Omental fat pad (tissue), 4 donors: Measurements from ENCODE around the gene MANF. TPM values are rescaled to one million over a fixed set of nuclear protein-coding genes. Genes with fewer than 3 reads are reported as not detected.

ENCODE experiments used
- ATAC-seq: fragments of 150-250 bp; one replicate; pipeline ENCODE4 v1.9.1; 2016; ENCODE audit warnings: mild to moderate bottlenecking, moderate library complexity; ENCODE audit not compliant: low FRiP score
- DNase-seq: peaks from one replicate; pipeline ENCODE4 v3.0.0-alpha.2; 2019; ENCODE audit warnings: low spot score
- total RNA-seq, 4 donors: library from RNA; depleted of rRNA; stranded (reverse); fragments of >200 nt; gene quantifications; one replicate each; pipeline ENCODE4 v1.1.0, GENCODE V29; 2016
- TF ChIP-seq, protein P1 (sequence below), 3 donors: fragments of 450-650 bp; IDR thresholded peaks; one replicate each; pipeline ENCODE4 v1.5.1; 2016 to 2017; ENCODE audit warnings: antibody characterized with exemption in 3 of 3, mild to moderate bottlenecking in 3 of 3, moderate library complexity in 2 of 3

The MANF gene
- total RNA-seq, 4 donors from 2014 or later = 27.0 to 54.7 (median 39.4) TPM

DNA sequence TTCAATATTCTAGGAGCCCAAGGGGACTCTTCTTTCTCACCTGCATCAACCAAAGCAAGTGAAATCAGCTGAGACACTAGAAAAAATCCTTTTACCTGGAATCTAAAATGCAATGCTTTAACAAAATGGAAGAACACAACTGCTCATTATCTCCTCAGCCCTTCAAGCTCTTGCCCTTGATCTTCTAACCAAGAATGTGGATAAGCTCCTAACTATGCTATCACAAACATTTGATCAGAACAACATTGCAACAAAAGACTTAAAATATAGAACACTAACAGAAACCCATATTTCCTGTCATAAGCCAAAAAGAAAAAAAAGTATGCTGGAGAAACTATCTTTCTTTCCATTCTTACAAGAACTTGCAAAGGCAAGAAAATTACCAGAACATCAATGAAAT is 18.6 kb downstream of the MANF start:
- no peak for ATAC-seq
- TF ChIP-seq, protein P1, sequence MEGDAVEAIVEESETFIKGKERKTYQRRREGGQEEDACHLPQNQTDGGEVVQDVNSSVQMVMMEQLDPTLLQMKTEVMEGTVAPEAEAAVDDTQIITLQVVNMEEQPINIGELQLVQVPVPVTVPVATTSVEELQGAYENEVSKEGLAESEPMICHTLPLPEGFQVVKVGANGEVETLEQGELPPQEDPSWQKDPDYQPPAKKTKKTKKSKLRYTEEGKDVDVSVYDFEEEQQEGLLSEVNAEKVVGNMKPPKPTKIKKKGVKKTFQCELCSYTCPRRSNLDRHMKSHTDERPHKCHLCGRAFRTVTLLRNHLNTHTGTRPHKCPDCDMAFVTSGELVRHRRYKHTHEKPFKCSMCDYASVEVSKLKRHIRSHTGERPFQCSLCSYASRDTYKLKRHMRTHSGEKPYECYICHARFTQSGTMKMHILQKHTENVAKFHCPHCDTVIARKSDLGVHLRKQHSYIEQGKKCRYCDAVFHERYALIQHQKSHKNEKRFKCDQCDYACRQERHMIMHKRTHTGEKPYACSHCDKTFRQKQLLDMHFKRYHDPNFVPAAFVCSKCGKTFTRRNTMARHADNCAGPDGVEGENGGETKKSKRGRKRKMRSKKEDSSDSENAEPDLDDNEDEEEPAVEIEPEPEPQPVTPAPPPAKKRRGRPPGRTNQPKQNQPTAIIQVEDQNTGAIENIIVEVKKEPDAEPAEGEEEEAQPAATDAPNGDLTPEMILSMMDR (IDR thresholded peaks at IDR 0.05) = no peak
- no peak for DNase-seq

DNA sequence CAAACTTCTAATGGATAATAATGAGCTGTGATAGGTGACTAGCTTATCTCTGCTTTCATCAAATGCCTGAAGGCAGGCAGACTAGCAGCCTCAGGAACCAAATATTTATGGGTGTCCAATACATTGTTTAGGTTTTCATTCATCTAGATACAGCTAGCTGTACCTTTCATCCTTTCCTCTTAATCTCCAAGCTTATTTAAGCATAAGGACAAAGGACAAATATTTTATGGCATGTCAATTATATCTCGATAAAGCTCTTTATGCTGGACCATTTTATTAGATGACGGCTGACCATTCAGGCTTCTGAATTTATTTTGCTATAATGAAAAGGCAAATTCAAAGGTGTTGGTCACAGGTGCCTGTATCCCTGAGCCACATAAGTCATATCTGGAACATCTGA is 22.9 kb downstream of the MANF start:
- DNase-seq (no peak), ATAC-seq (no peak)
- TF ChIP-seq, protein P1 (IDR thresholded peaks at IDR 0.05) = no peak

- ATAC-seq (no peak), DNase-seq (no peak)
- TF ChIP-seq, protein P1 (IDR thresholded peaks at IDR 0.05) = no peak
These were observed 23.7 kb downstream of the MANF start for GRCh38 chr3:51408813-51409212.

DNA sequence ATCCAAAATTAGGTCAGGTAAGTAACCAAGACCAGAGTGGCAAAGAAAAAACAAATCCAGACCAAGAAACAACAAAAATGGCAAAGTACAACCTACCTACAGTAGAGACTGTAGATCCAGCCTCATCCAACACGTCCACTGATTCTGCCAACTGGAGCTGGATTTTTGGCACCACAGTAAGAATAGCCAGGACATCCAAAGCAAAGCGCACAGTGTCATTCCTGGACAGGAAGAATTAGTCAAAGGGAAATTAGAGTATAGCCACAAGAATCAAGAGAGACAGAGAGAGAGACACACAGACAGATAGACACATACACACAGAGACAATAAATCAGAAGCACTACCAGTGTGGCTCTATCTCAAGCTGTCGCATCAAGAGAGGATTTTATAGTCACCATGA is 37.1 kb downstream of the MANF start:
- ATAC-seq (no peak), DNase-seq (no peak)
- TF ChIP-seq, protein P1 (IDR thresholded peaks at IDR 0.05) = no peak

DNA sequence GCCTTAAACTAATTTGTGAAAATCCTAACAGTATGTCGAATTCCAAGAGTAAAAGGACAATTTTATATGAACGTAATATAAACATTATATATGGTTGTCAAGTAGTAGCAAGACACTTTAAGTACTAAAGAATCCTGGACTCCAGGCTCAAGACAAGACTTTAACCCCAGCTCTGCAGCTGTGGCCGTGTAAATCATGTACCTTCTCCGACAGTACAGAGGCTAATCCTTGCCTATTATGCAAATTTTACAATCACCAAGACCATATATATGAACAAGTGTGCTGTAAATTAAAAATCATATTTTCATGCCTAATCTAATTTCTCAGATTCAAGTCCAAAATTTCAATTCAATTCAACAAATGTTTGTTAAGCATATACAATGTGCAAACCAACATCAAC is 41.8 kb downstream of the MANF start:
- DNase-seq (no peak), ATAC-seq (no peak)
- TF ChIP-seq, protein P1 (IDR thresholded peaks at IDR 0.05) = no peak

DNA sequence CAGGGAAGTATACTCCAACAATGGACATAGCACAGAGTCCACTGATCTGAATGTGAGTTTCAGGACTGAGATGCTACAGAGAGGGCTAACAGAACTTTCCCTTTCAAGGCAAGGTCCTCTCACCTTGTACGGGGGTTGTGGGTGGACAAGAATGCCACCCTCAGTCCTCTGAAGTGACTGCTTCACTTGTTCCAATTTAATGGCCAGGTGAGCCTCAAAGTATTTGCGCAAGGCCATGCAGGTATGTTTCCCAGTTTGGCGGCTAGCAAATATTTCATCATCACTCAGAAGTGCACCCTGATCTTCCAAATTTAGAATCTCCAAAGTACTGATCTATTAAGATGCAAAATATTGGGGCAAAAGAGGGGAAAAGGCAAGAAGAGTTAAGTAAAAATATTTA is 44.0 kb downstream of the MANF start:
- no peak for ATAC-seq

DNA sequence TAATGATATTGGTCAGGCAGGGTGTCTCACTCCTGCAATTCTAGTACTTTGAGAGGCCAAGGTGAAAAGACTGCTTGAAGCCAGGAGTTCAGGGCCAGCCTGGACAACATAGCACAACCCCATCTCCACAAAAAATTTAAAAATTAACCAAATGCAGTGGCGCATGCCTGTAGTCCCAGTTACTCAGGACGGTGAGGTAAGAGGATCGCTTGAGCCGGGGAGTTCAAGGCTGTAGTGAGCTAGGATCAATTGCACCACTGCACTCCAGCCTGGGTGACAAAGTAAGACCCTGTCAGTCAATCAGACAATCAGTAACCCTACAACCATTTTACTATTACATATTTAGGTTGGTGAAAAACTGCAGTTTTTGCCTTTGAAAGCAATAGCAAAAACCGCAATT is 49.0 kb downstream of the MANF start:
- ATAC-seq = no peak
- no peak for DNase-seq
- TF ChIP-seq, protein P1 (IDR thresholded peaks at IDR 0.05) = no peak

More for the DNA sequence above, 44.0 kb downstream of the MANF start:
- DNase-seq = no peak
- TF ChIP-seq, protein P1 (IDR thresholded peaks at IDR 0.05) = no peak
